ENCODE results near the gene KLRD1. TPM values are rescaled to one million over a fixed set of nuclear protein-coding genes. Genes with fewer than 3 reads are reported as not detected.

Gene KLRD1
- polyA plus RNA-seq, 2 donors = 0.16 to 0.46 TPM

Other genes starting within 250 kb of the KLRD1 start
- gene CLEC1A, start 208.9 kb upstream of the KLRD1 start, polyA plus RNA-seq = 1 to 10 TPM; 1.2 to 1.4 TPM
- 1 to 10 TPM; 4.6 to 7.3 TPM for gene CLEC7A, start 177.7 kb upstream of the KLRD1 start, polyA plus RNA-seq
- under 1 TPM; 0.14 to 0.20 TPM for gene OLR1, start 135.7 kb upstream of the KLRD1 start, polyA plus RNA-seq
- under 1 TPM; 0.04 TPM for gene TMEM52B, start 128.8 kb upstream of the KLRD1 start, polyA plus RNA-seq
- 10 to 100 TPM; 15.0 to 25.3 TPM for gene GABARAPL1, start 95.0 kb upstream of the KLRD1 start, polyA plus RNA-seq
- gene KLRK1, start 82.2 kb downstream of the KLRD1 start, polyA plus RNA-seq = 1 to 10 TPM; 2.7 to 3.8 TPM
- gene KLRC4, start 101.9 kb downstream of the KLRD1 start, polyA plus RNA-seq = under 1 TPM in 1 of 2 donors, not detected in 1; 0.04 TPM
- under 1 TPM; 0.06 to 0.18 TPM for gene KLRC3, start 112.7 kb downstream of the KLRD1 start, polyA plus RNA-seq
- gene KLRC2, start 128.1 kb downstream of the KLRD1 start, polyA plus RNA-seq = under 1 TPM; 0.24 to 0.75 TPM
- gene KLRC1, start 145.5 kb downstream of the KLRD1 start, polyA plus RNA-seq = under 1 TPM; 0.65 to 0.78 TPM
- under 1 TPM; 0.32 to 0.45 TPM for gene EIF2S3B, start 198.0 kb downstream of the KLRD1 start, polyA plus RNA-seq